ENCODE results near the gene CMTM3.
A peak's percentile ranks its signal among the peaks of the same experiment; 100 is the strongest.
"Not testable (repeated sequence)": the region's sequence is repeated elsewhere in the genome, so short reads cannot be mapped to it uniquely, and the experiment has no call there.

Gene CMTM3

DNA sequence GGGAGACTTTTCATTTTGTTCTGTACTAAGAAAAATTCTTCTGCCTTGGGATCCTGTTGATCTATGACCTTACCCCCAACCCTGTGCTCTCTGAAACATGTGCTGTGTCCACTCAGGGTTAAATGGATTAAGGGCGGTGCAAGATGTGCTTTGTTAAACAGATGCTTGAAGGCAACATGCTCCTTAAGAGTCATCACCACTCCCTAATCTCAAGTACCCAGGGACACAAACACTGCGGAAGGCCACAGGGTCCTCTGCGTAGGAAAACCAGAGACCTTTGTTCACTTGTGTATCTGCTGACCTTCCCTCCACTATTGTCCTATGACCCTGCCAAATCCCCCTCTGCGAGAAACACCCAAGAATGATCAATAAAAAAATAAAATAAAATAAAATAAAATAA, 27.1 kb downstream of the CMTM3 start:
- not testable (repeated sequence) for H3K4me3 ChIP-seq (ENCODE audit: low read depth, low read length)

DNA sequence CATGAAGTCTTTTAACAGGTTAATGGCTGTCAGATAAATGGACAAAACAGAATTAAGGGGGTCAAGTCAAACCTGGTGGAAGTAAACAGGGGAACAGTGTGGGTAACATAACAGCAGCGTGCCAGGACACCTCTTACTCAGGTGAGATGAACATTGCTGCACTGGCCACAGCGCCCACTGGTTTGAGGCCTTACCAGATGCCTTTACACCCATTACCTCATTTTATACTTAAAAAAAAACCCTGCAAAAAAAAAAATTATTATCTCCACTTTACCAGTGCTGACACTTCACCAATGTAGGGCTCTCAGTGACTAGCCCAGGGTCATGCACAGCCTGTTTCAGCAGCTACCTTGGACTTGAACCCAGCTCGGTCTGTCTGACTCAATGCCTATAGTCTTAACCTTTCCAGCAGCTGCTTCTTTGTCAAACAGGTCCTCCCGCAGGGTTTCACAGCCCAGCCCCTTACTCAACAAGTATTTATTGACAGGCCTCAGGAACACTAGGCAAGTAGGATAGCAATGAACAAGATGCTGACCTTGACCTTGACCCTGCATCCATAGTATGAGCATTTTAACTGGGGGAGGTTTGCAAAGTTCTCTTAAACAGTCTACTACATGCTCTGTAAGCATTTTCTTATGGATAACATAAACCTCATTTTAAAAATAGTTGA, 30.2 kb downstream of the CMTM3 start:
- no peak overlapping the region for H3K4me3 ChIP-seq (ENCODE audit: low read depth, low read length)

- no peak overlapping the region for H3K4me3 ChIP-seq (ENCODE audit: low read depth, low read length)
These were observed 30.9 kb downstream of the CMTM3 start for GRCh38 chr16:66635406-66635805.

- no peak overlapping the region for H3K4me3 ChIP-seq (ENCODE audit: low read depth, low read length)
These were observed 31.7 kb downstream of the CMTM3 start for GRCh38 chr16:66636199-66636598.

DNA sequence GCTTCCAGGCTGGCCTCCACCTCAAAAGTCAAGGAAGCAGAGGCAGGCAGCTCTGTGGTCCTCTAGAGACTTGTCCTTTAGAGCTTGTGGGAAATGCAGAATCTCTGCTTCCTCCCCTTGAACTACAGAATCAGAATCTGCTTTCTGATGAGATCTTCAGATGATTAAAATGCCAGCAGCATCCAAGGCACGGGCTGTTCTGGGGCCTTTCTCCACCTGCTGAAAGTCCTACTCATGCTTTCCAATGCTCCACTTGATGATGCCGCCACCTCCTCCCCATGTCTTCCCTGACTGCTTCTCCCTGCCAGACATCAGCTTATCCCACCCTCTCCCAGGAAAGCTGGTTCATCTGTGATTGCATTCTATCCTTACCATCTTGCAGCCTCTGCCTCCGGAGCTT, 33.3 kb downstream of the CMTM3 start:
- H3K4me3 ChIP-seq (ENCODE audit: low read depth, low read length), result no peak overlapping the region

DNA sequence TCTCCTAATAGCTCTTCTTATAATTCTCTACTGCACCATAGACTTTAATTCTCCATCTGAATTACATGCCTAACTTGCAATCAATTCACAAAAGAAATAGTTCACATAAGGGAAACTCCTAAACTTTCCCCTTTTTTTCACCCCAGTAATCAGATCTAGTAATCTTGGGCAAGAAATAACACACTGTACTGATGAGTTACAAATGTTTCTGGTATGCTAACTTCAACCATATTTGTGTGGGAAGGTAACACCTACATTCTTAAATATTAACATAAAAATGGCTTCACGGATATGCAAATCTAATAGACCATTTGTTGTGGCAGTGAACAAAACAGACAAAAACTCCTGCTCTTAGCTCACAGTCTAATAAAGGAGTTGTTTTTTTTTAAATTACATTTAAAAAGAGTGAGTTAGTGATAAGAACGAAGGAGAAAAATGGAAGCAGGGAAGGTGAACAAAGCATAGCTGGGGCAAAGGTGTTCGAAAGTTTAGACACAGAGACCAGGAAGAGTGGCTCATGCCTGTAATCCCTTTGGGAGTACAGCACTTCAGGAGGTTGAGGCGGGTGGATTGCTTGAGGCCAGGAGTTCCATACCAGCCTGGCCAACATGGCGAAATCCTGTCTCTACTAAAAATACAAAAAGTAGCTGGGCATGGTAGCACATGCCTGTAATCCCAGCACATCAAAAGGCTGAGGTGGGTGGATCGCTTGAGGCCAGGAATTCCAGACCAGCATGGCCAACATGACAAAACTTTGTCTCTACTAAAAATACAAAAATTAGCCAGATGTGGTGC, 34.8 kb downstream of the CMTM3 start:
- no peak overlapping the region for H3K4me3 ChIP-seq (ENCODE audit: low read depth, low read length)

- no peak overlapping the region for H3K4me3 ChIP-seq (ENCODE audit: low read depth, low read length)
These were observed 36.3 kb downstream of the CMTM3 start for GRCh38 chr16:66640724-66641314.

GRCh38 chr16:66641387-66641786, 36.9 kb downstream of the CMTM3 start:
- H3K4me3 ChIP-seq (ENCODE audit: low read depth, low read length), result no peak overlapping the region

GRCh38 chr16:66647866-66648265, 43.4 kb downstream of the CMTM3 start:
- H3K4me3 ChIP-seq (ENCODE audit: low read depth, low read length), result no peak overlapping the region

- H3K4me3 ChIP-seq (ENCODE audit: low read depth, low read length), result no peak overlapping the region
These were observed 44.7 kb downstream of the CMTM3 start for GRCh38 chr16:66649167-66649566.

DNA sequence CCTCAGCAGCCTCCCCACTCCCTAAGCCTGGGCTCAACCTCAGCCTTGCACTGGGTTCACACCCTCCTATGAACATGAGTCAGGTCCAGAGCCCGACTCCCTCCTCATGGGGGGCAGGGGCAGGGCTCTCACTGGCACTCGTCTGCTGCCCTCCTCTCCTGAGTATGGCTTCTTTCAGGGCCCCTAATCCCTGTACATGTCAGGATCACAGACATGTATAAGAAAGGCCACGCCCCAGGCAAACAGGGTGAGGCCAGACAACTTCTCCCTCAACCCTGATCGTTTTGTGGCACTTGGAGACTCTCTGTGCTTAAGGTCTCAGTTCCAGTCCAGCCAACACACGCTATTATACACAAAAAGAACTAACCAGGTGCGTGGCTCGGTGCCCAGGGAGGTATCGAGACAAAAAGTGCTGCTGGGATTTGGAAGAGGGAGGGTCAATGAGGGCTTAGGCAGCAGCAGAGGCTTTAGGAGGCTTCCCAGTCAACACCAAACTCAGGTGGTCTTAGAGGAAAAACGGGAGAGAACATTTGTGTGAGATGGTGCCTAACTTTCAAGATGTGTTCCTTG, 45.2 kb downstream of the CMTM3 start:
- H3K4me3 ChIP-seq (ENCODE audit: low read depth, low read length), result no peak overlapping the region

GRCh38 chr16:66650707-66651473, 46.4 kb downstream of the CMTM3 start:
- peak overlapping the region; percentile 18 for H3K4me3 ChIP-seq (ENCODE audit: low read depth, low read length)

- H3K4me3 ChIP-seq (ENCODE audit: low read depth, low read length), result peak overlapping the region; percentile 18
These were observed 46.9 kb downstream of the CMTM3 start for GRCh38 chr16:66651474-66651765.

GRCh38 chr16:66651965-66652364, 47.5 kb downstream of the CMTM3 start:
- no peak overlapping the region for H3K4me3 ChIP-seq (ENCODE audit: low read depth, low read length)

DNA sequence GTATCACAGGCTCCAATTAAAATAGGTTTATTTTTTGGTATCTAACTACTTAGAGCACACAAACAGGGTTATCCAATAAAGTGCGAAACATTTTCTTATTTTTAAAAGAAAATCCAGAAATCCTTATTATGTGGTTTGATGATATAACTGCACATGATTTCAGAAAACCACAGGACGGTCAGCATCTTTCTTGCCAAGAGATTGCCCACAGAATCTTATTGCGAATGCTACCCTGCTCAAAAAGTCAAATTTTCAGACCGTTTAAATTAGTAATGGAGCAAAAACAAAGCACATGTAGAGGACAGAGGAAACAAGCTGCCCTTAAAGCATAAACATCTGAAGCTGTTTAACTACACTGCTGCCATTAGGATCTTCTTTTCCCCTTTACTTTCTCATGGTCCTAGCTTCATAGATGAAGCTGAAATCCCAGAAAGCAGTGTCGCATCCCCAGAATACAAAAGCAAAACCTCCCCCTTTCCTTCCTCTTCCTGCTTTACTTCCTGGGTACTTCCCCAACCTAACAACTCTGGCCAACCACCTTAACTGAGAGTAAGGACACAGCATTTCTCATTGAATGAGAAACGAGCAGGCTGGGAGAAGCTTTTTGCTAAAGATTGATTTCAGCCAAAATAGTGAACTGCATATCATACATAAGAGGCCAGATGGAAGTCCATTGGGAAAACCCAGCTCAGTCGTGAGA, 48.3 kb downstream of the CMTM3 start:
- no peak overlapping the region for H3K4me3 ChIP-seq (ENCODE audit: low read depth, low read length)

GRCh38 chr16:66653581-66654350, 49.3 kb downstream of the CMTM3 start:
- no peak overlapping the region for H3K4me3 ChIP-seq (ENCODE audit: low read depth, low read length)

DNA sequence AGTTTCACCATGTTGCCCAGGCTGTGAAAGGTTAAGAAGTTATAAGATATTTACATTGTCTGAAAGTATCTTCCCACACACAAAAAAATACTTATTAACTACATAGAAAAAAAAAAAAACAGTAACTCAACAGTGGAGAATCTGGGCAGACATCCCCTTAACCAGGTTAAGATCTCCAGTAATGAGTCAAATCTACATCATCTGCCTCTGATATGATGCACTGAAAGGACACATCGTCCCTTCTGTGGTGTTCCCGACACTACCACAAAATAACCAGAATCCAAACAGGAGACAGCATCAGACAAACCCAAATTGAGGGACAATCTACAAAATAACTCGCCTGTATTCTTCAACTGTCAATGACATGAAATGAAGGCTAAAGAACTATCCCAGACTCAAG, 52.0 kb downstream of the CMTM3 start:
- no peak overlapping the region for H3K4me3 ChIP-seq (ENCODE audit: low read depth, low read length)

DNA sequence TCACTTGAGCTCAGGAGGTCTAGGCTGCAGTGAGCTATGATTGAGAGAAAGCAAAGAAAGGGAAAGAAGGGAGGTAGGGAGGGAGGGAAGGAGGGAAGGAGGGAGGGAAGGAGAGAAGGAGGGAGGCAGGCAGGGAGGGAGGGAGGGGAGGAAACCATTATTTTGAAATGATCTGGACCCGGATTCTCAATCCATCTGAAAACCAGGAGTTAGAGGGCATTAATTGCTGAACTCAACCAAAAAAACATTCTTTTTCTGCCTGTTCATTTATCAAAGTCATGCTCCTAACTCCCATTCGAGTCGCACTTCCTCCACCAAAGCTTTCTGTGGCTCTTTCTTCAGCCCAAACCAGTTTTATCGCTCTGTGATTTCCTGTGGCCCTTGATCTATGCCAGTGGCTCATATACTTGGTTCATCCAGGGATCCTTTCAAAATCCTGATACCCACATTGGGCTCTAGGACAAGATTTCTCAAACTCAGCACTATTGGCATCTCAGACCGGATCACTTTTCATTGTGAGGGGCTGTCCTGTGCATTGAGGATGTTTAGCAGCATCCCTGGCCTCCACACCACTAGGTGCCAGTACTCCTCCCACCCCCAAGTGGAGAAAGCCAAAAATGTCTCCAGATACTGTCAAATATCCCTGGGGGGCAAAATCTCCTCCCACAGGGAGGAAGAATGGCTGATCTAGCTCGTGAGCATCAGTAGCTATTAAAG, 53.8 kb downstream of the CMTM3 start:
- H3K4me3 ChIP-seq (ENCODE audit: low read depth, low read length), result no peak overlapping the region

DNA sequence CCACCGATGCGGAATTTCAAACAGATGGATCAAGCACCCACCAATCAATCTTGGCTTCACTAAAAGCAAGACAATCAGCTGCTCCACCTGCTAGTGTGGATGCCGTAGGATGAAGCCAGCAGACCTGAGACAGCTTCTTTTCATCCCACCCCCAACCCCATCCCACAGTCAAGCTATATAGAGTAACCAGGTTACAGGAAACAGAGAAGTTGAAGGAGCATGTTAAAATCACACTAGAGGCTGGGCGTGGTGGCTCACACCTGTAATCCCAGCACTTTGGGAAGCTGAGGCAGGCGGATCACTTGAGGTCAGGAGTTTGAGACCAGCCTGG, 54.3 kb downstream of the CMTM3 start:
- no peak overlapping the region for H3K4me3 ChIP-seq (ENCODE audit: low read depth, low read length)
